Activated CD4-positive, alpha-beta T cell treated with anti-CD3 and anti-CD28 coated beads for 1 hour (primary cell): ENCODE results near the gene SWSAP1.

Experiments used
- DNase-seq: peaks from one replicate; pipeline ENCODE4 v3.0.0-alpha.2; 2020

The SWSAP1 gene

DNA sequence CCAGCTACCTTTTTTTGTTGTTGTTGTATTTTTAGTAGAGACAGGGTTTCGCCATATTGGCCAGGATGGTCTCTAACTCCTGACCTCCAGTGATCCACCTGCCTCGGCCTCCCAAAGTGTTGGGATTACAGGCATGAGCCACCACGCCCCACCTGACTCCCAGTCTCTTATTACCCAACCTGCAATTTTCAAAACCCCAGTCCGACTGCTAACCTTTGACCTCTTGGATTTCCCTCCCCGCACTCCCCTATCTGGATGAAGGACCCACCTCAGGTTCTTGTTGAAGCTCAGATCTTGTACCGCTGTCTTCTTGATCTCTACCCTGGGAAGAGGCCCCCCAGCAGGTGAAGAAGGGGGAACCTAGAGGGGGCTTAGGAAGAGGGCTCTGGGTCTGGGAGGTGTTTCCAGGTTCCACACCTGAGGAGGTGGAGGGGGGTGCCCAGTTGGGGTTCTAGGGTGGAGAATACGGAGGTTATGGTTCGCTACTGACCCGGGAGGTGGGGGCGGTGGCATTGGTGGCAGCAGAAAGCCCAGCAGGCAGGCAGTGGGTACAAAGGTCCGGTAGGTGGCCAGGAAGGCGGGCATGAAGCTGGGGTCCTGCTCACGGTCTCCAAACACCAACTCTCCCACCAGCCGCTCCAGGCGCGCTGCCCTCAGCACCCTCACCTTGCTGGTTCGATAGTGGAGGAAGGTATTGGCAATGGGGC is 42.0 kb downstream of the SWSAP1 start:
- no peak for DNase-seq

DNA sequence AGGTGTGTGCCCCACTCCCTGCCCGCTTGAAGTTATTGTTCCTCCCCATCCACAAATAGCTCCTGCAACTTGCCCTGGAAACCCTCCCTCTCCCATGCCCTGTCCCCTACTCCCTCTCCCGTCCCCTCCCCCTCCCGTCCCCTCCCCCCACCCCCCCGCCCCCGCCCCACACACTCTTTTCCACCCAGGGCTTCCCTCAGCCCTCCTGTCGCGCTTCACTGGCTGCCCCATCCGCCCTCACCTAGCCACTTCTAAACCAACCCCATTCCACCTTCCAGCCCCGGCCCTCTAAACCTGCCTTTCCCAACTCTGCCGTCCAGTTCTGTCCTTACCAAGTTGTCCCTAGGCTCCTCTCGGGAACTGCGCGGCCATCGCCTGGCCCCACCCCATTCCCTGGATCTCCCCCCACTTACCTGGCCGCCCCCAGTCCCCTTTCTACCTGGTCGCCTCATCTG is 43.7 kb downstream of the SWSAP1 start:
- no peak for DNase-seq

DNA sequence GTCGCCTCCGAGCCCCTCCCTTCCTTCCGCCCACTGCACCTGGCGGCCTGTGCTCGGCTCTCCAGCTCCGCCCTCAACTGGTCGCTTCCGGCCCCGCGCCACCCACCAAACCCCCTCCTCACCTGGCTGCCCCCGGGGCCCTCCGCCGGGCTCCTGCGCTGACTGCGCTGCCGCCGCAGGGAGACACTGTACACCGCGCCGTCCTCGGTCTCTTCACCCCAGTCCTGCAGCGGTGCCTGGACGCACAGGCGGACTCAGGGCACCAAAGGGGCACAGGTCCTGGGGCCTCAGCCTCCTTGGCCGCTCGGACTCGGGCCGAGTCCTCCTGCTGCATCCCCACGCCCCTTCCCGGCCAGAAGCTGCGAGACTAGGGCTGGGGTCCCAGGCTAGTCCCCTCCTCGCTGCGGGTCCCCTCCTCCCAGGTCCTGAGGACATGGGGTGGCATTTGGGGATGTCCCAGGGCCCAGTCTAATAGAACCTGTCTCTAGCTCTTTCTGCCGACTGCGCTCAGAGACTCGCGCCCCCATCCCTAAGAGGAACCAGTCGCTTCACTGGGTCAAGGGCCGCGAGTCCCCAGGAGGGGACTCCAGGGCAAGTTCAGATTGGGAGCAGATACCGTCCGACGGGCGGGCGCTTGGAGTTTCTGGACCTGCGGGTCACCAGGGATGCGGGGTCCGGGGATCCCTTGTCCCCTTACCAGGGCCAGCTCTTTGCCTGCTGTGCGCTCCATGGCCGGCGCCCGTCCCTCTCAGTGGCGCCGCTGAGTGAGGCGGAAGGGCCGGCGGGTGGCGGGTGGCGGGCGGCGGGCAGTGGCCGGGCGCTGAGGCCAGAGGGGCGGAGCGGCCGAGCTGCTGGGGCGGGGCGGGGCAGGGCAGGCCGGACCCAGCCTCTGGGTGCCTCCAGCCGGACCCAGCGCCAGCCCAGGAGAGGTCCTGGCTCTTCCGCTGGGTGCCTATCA is 44.4 kb downstream of the SWSAP1 start, which contains the start of gene RGL3:
Gene RGL3, minus strand, starts transcription at position 766 of the 958 bp plus-strand sequence. Its CDS starts 36 bp downstream, at position 730.
- no peak for DNase-seq

DNA sequence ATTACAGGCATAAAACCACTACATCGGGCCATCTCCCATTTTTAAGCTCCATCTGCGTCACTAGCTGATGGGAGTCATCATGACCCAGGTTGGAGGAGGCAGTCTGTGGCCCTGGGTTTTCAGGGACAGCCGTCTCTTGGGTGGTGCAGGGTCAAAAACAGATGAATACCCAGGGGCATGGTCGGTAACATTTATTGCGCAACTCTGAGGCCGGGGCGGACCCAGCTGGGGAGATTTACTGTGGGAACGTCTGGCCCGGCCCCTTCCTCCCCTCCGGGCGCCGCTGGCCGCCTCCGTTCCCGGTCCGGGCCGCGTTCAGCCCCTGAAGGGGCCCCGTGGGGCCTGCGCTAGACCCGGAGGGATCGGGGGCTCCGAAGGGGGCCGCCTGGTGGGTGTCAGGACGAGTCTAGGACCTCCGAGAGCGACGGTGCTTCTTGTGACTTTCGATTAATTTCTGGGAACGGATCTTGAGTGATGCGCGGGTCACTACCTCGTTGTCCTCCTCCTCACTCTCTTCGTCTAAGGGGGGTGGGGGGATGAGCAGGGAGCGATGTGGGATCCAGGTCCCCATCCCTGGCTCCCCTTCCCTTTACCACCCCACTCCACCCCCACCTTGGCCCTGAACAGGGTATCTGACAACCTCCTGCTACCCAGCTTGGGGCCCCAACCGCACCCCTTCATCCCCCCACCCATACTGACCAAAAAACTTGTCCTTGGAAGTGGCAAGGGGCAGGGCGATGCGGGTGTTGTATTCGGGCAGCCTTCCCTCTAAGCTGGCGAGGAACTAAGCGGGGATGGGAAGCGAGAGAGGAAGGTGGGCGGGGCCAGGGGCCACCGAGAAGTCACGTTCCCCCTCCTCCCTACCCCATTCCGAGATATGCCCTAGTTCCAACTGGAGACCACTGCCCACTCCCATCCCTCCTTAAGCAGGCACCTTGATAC is 46.2 kb downstream of the SWSAP1 start:
- no peak for DNase-seq

DNA sequence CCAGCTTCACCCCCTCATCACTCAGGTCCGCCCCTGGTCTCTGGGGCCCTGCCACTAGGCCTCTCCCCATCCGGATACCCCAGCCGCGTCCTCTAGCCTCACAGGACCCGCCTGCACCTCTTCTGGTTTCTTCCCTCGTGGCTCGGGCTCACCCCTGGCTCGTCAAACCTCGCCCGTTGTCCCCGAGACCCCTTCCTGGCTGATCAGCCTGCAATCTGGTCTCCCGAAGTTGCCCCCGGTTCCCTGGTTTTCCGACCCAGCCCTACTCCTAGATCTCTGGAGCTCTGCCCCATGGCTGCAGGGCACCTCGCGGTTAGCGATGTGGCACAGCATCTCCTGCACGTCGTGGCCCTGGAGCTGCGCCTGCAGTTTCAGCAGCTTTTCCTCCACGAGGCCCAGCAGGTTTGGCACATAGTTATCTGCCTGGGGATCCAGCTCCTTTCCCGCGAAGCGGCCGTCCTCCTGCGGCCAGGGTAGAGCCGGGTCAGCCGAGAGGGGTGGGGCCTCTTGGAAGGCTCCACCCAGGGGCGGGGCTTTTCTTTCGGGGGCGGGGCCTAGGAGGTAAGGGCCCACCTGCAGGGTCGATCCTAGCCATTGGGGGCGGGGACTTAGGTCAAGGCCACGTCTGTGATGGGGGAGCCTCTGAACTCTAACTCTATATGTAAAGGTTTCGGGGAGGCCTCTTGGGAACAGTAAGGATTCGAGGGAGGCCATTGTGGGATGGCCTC is 47.1 kb downstream of the SWSAP1 start:
- no peak for DNase-seq

DNA sequence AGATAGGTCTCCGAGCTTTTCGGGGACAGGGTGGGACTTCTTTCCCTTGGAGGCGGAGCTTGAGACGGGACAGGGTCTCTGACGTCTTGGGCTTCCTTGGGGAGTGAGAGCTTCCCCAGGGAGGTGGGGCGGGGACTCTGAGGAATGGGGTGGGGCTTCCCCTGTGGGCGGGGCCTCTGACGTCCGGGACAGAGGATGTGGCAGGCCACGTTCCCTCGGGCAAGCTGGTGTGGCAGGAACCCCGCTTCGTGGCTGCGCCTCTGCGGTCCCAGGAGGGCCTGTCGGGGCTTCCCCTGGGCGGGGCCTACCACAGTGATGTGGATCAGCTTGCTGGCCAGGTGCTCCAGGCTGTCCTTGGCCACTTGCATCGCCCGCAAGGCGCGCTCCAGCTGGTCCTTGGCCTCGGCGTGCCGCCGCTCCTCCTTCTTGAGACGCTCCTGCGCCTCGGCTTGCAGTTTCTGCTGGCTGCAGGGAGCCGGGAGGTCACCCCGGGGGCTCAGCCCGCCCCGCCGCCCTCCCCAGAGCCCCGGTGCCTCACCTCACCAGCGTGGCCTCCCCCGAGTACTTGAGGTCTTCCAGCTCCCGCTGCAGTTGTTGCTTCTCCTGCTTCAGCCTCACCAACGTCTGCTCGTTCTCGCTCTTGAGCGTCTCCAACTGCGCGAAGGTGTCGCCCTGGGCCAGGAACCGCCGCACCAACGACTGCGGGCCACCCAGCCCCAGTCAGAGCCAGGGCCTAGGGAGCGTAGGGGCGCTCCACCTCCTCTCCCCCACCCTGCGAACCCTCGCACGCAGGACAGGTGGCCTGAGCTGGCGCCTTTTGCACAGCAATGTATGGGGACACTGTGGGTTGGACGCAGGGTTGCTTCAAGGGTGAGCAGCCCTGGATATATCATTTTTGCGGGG is 47.9 kb downstream of the SWSAP1 start:
- DNase-seq, result peak; percentile 32

DNA sequence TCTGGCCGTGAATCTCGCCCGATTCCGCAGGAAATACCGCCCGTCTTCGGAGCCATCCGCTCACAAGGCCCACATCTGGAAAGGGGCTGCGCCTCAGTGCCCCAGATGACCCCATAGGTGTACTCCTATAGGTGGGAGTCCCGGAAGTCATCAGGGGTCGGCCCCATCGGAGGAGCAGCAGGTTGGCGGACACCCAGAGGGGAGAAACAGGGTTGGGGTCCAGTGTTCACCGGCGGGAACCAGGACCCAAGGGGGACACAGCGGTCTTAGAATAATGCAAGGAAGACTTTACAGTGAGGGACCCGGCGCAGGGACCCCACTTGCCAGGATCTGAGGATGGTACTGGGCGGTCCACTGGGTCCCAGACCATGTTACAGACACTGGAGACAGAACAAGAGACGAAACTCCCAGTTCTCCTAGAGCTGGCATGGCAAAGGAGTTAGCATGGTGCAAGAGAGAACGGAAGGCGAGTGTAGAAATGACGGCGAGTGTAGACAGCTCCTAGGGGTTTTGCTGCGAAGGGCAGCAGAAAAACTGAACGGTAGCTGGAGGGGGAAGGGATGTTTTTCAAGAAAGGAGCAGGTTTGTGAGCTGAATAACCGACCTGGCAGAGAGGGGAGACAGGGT is 48.8 kb downstream of the SWSAP1 start:
- no peak for DNase-seq

DNA sequence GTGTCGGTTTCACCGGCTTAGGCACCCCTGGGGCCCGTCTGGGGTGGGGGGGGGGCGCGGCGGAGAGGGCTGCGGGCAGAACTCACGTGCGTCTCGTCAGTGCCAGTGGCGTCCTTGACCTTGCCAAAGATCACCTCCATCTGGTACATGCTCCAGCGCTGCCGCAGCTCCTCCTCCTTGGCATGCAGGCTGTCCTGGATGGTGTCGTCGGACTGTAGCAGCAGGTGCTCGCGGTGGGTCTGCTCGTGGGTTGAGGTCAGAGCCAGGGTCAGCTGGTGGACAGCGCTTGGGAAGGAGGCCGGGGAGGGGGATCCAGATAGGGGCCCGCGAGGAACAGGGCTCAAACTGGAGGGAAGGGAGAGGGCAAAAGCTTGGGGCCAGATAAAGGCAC is 49.3 kb downstream of the SWSAP1 start:
- DNase-seq, result no peak
